ENCODE measurements around the gene PTBP3. TPM values are rescaled to one million over a fixed set of nuclear protein-coding genes. Genes with fewer than 3 reads are reported as not detected.

PTBP3 gene
- total and polyA plus RNA-seq, 2 of the 13 experiments (the other 11 are each of a cell fraction or from before 2014, with no cell fraction given), result 52.8 to 61.1 TPM

DNA sequence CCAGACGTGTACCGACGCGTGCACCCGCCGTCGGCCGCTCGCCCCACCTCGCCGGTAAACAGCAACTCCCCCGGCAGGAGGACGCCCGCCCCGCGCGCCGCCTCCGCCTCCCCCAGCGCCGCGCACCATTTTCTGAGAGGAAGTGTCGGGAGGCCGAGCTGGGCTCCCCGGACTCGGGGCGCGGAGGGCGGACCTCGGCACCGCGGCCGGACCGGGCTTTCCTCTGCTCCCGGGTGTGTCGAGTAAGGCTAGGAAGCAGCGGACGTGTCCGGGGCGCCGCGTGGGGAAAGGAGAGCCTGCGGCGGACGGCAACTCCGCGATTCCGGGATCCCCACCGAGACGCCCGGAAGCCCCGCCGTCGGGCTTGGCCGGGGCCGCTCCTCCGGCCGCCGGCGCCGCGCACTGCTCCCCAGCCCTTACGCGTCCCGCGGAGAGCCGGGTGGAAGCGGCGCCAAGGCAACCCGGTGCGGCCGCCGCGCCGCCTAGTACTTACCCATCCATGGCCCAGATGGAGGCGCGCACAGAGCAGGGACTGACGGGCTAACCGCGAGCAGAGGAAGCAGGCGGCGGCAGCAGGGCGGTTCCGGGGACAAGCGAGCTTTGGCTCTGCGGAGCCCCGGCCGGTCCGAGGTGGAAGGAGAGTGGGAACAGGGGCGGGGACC, at the start of gene PTBP3 (continued):
- TF ChIP-seq, protein P1, sequence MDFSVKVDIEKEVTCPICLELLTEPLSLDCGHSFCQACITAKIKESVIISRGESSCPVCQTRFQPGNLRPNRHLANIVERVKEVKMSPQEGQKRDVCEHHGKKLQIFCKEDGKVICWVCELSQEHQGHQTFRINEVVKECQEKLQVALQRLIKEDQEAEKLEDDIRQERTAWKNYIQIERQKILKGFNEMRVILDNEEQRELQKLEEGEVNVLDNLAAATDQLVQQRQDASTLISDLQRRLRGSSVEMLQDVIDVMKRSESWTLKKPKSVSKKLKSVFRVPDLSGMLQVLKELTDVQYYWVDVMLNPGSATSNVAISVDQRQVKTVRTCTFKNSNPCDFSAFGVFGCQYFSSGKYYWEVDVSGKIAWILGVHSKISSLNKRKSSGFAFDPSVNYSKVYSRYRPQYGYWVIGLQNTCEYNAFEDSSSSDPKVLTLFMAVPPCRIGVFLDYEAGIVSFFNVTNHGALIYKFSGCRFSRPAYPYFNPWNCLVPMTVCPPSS (IDR thresholded peaks at IDR 0.05), result no peak
- TF ChIP-seq ZNF777 (CRISPR knock-in tag; IDR thresholded peaks at IDR 0.05) (peak; percentile 98), PPARG (CRISPR knock-in tag; conservative IDR thresholded peaks at IDR 0.05) (peak; percentile 38; the same call in 1 of the 2 replicates), HMGA1 (CRISPR knock-in tag; conservative IDR thresholded peaks at IDR 0.05) (no peak), ZNF292 (CRISPR knock-in tag; IDR thresholded peaks at IDR 0.05; ENCODE audit: borderline replicate concordance, low read depth) (no peak), RAD51 (IDR thresholded peaks at IDR 0.05; ENCODE audit: borderline replicate concordance) (no peak), ZHX2 (IDR thresholded peaks at IDR 0.05; ENCODE audit: low read depth) (no peak), ZHX2 (CRISPR knock-in tag; IDR thresholded peaks at IDR 0.05; ENCODE audit: borderline replicate concordance) (no peak), ZNF841 (CRISPR knock-in tag; IDR thresholded peaks at IDR 0.05; ENCODE audit: borderline replicate concordance) (0 out of 2 replicates have a peak, but pooled peaks have one; percentile 33), ZC3H13 (CRISPR knock-in tag; IDR thresholded peaks at IDR 0.05) (peak; percentile 52; the same call in 1 of the 2 replicates), ZNF589 (CRISPR knock-in tag; conservative IDR thresholded peaks at IDR 0.05) (peak; percentile 80), HNRNPH1 (optimal IDR thresholded peaks at IDR 0.05; ENCODE audit: low read depth, low read length) (no peak), WIZ (CRISPR knock-in tag; IDR thresholded peaks at IDR 0.05) (0 out of 2 replicates have a peak, but pooled peaks have one; percentile 34), FOSL2 (CRISPR knock-in tag; IDR thresholded peaks at IDR 0.05) (no peak; the same call in 1 of the 2 replicates), MBNL3 (CRISPR knock-in tag; conservative IDR thresholded peaks at IDR 0.05) (no peak), ZNF724P (CRISPR knock-in tag; IDR thresholded peaks at IDR 0.05; ENCODE audit: borderline replicate concordance) (peak; percentile 57; the same call in 1 of the 2 replicates), ERF (CRISPR knock-in tag; IDR thresholded peaks at IDR 0.05) (peak; percentile 75), ZSCAN25 (CRISPR knock-in tag; IDR thresholded peaks at IDR 0.05) (no peak; the same call in 1 of the 2 replicates), MAFK (conservative IDR thresholded peaks at IDR 0.05 in 1 of 2, IDR thresholded peaks at IDR 0.05 in 1 of 2; ENCODE audit: low read length in 2 of 2) (no peak)
- TF ChIP-seq, protein P2, sequence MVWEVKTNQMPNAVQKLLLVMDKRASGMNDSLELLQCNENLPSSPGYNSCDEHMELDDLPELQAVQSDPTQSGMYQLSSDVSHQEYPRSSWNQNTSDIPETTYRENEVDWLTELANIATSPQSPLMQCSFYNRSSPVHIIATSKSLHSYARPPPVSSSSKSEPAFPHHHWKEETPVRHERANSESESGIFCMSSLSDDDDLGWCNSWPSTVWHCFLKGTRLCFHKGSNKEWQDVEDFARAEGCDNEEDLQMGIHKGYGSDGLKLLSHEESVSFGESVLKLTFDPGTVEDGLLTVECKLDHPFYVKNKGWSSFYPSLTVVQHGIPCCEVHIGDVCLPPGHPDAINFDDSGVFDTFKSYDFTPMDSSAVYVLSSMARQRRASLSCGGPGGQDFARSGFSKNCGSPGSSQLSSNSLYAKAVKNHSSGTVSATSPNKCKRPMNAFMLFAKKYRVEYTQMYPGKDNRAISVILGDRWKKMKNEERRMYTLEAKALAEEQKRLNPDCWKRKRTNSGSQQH (CRISPR knock-in tag; IDR thresholded peaks at IDR 0.05; ENCODE audit: low read depth), result 0 out of 2 replicates have a peak, but pooled peaks have one; percentile 75
